GM12878 (cell line): Measurements from ENCODE around the gene TMPRSS4. TPM values are rescaled to one million over a fixed set of nuclear protein-coding genes. Genes with fewer than 3 reads are reported as not detected.

Experiments
- ATAC-seq: fragments of 200-7000 bp; cut with Tn5 transposase; 3 replicates; pipeline ENCODE4 v1.9.1; 2020; ENCODE audit warnings: mild to moderate bottlenecking, moderate library complexity
- BruUV-seq: library from RNA; stranded (reverse); fragments of 400-500 nt; replicated peaks from 2 replicates; lab custom pipeline; 2021; lab: Mats Ljungman, UMichigan
- CTCF ChIA-PET: fragments of 300-600 bp; sonication (Branson Sonifier 250); formaldehyde crosslinking; extraction: SDS; loops from one replicate; lab custom pipeline; 2021; ENCODE audit warnings: inconsistent platforms; lab: Yijun Ruan, JAX
- POLR2A ChIA-PET: fragments of 350-600 bp; formaldehyde crosslinking; extraction: SDS; loops from one replicate; lab custom pipeline; 2021; ENCODE audit warnings: inconsistent platforms; lab: Charles Lee
- RAD21 ChIA-PET: fragments of 300-600 bp; sonication (Branson Sonifier 250); formaldehyde crosslinking; loops from one replicate; lab custom pipeline; 2023; ENCODE audit warnings: antibody characterized with exemption; ENCODE audit not compliant: unreplicated experiment; lab: Charles Lee
- SMC1A ChIA-PET: fragments of 300-600 bp; sonication (Branson Sonifier 250); formaldehyde crosslinking; loops from one replicate; lab custom pipeline; 2023; ENCODE audit not compliant: unreplicated experiment, uncharacterized antibody; lab: Charles Lee
- DNase-seq: peaks from one replicate; pipeline ENCODE4 v3.0.0-alpha.2; 2011; ENCODE audit warnings: low read depth, low spot score
- FAIRE-seq: peaks from 3 replicates; lab custom pipeline; 2011; peaks lifted over from hg19 to GRCh38; lab: Jason Lieb, UNC
- H2AFZ ChIP-seq: 2 replicates; pipeline ENCODE4 v1.6.0; 2011; ENCODE audit warnings: low read depth, low read length, control low read depth; ENCODE audit not compliant: control insufficient read depth
- H3K27ac ChIP-seq: 2 replicates; pipeline ENCODE4 v1.5.1; 2011; ENCODE audit warnings: control low read depth; ENCODE audit not compliant: control insufficient read depth, insufficient read depth
- H3K27me3 ChIP-seq, 2 experiments: replicated peaks in 1 of 2; 2 replicates each; pipeline versions ENCODE4 v1.6.0 to v1.6.1; 2011; ENCODE audit warnings: low read length in 1 of 2; ENCODE audit not compliant: control insufficient read depth in 2 of 2, insufficient read depth in 2 of 2
- H3K36me3 ChIP-seq, 2 experiments: 2 replicates each; pipeline ENCODE4 v1.5.1; 2011; ENCODE audit warnings: low read length in 1 of 2; ENCODE audit not compliant: control insufficient read depth in 2 of 2, insufficient read depth in 2 of 2
- H3K4me1 ChIP-seq: 2 replicates; pipeline ENCODE4 v1.6.1; 2011; ENCODE audit warnings: mild to moderate bottlenecking, low read length, moderate library complexity, mixed read lengths; ENCODE audit not compliant: control insufficient read depth, insufficient read depth
- H3K4me2 ChIP-seq: 2 replicates; pipeline ENCODE4 v1.6.0; 2011; ENCODE audit warnings: control low read depth; ENCODE audit not compliant: control insufficient read depth, insufficient read depth
- H3K4me3 ChIP-seq: fragments of 200-600 bp; sonication (generic); 2 replicates; pipeline ENCODE4 v1.5.1; 2016
- H3K79me2 ChIP-seq: 2 replicates; pipeline ENCODE4 v1.6.0; 2011; ENCODE audit warnings: low read length; ENCODE audit not compliant: control insufficient read depth, insufficient read depth
- H3K9ac ChIP-seq: 2 replicates; pipeline ENCODE4 v1.8.0; 2011; ENCODE audit warnings: low read length, control low read depth, mixed read lengths; ENCODE audit not compliant: control insufficient read depth, insufficient read depth
- H3K9me3 ChIP-seq: replicated peaks from 3 replicates; pipeline ENCODE4 v1.5.1; 2011; ENCODE audit warnings: mild to moderate bottlenecking, low read length; ENCODE audit not compliant: control insufficient read depth, insufficient read depth
- H4K20me1 ChIP-seq: 2 replicates; pipeline ENCODE4 v1.6.0; 2011; ENCODE audit not compliant: control insufficient read depth, insufficient read depth
- ETV6 ChIP-seq, 2 experiments: fragments of 450-650 bp in 1 of 2; IDR thresholded peaks in 1 of 2; conservative IDR thresholded peaks in 1 of 2; 2 replicates each; pipeline ENCODE4 v1.6.1; 2014; ENCODE audit warnings: antibody characterized with exemption in 1 of 2, borderline replicate concordance in 1 of 2, low read depth in 1 of 2, mild to moderate bottlenecking in 1 of 2, moderate library complexity in 1 of 2
- MTA2 ChIP-seq: fragments of 450-650 bp; IDR thresholded peaks from 2 replicates; pipeline ENCODE4 v1.6.1; 2016; ENCODE audit warnings: low read depth, mild to moderate bottlenecking, moderate library complexity
- POLR2A ChIP-seq: IDR thresholded peaks from 2 replicates; pipeline ENCODE4 v1.6.1; 2011; ENCODE audit warnings: low read depth, mild to moderate bottlenecking, low read length
- POLR2AphosphoS5 ChIP-seq: IDR thresholded peaks from 2 replicates; pipeline ENCODE4 v1.6.1; 2011; ENCODE audit warnings: mild to moderate bottlenecking, low read length, inconsistent platforms
- SIX5 ChIP-seq: IDR thresholded peaks from 2 replicates; pipeline ENCODE4 v1.6.1; 2011; ENCODE audit warnings: mild to moderate bottlenecking, low read depth, low read length, moderate library complexity; ENCODE audit not compliant: severe bottlenecking
- WRNIP1 ChIP-seq: IDR thresholded peaks from 2 replicates; pipeline ENCODE4 v1.6.1; 2011; ENCODE audit warnings: low read depth, low read length, improper control_type of control experiment, borderline replicate concordance
- WGBS: methylation state at CpG from one replicate; pipeline ENCODE4 v1.1.6; 2016; ENCODE audit warnings: low lambda C conversion rate; ENCODE audit not compliant: insufficient replicate concordance, insufficient coverage; ENCODE audit errors: missing lambda C conversion rate; 5-methylcytosine and 5-hydroxymethylcytosine counted together
- in situ Hi-C: fragments of 300-500 bp; cut with MboI; formaldehyde crosslinking; loops from 9 replicates; pipeline ENCODE4 v1.14.3; 2018; ENCODE audit warnings: mixed read lengths
- intact Hi-C: fragments of 100-400 bp; cut with micrococcal nuclease; formaldehyde crosslinking; loops from one replicate; pipeline ENCODE4 v1.14.2; 2022; ENCODE audit not compliant: unreplicated experiment
- polyA plus RNA-seq, 11 experiments: library from polyadenylated mRNA; depleted of rRNA in 4 of 11; unstranded in 6 of 11; stranded (reverse) in 5 of 11; fragments of >200 nt; fragmentation: Nextera tagmentation in 4 of 11; fragmentation: Illumina TruSeq in 1 of 11; extraction: Ambion mirVana in 4 of 11; extraction: Trizol in 1 of 11; gene quantifications; 1 replicate in 1 of 11; 2 replicates in 10 of 11; pipeline versions ENCODE4 v1.2.1 to v1.2.3, GENCODE V29; 2011 to 2016; ENCODE audit warnings: inconsistent platforms in 2 of 11, missing spikeins in 2 of 11, low read depth in 1 of 11
- total RNA-seq, 4 experiments: library from RNA; depleted of rRNA in 3 of 4; stranded (reverse); fragments of >200 nt in 3 of 4; fragmentation: Illumina TruSeq in 1 of 4; extraction: Trizol in 1 of 4; gene quantifications; 2 replicates each; pipeline versions ENCODE4 v1.2.1 to v1.2.3, GENCODE V29; 2013 to 2021
- TF ChIP-seq, protein P1 (sequence below): fragments of 450-650 bp; IDR thresholded peaks from 2 replicates; pipeline ENCODE4 v1.6.1; 2017; ENCODE audit warnings: borderline replicate concordance
- TF ChIP-seq, protein P2 (sequence below): fragments of 450-650 bp; IDR thresholded peaks from 2 replicates; pipeline ENCODE4 v1.6.1; 2016; ENCODE audit warnings: mild to moderate bottlenecking, moderate library complexity, borderline replicate concordance
- TF ChIP-seq, protein P3 (sequence below): IDR thresholded peaks from 2 replicates; pipeline ENCODE4 v1.6.1; 2012; ENCODE audit warnings: improper control_type of control experiment, low read depth, low read length; ENCODE audit not compliant: insufficient replicate concordance

Gene TMPRSS4
- total and polyA plus RNA-seq, 10 of the 15 experiments (the other 5 are each of a cell fraction or from before 2014, with no cell fraction given), result 0.14 to 0.26 TPM; not detected in 8

DNA sequence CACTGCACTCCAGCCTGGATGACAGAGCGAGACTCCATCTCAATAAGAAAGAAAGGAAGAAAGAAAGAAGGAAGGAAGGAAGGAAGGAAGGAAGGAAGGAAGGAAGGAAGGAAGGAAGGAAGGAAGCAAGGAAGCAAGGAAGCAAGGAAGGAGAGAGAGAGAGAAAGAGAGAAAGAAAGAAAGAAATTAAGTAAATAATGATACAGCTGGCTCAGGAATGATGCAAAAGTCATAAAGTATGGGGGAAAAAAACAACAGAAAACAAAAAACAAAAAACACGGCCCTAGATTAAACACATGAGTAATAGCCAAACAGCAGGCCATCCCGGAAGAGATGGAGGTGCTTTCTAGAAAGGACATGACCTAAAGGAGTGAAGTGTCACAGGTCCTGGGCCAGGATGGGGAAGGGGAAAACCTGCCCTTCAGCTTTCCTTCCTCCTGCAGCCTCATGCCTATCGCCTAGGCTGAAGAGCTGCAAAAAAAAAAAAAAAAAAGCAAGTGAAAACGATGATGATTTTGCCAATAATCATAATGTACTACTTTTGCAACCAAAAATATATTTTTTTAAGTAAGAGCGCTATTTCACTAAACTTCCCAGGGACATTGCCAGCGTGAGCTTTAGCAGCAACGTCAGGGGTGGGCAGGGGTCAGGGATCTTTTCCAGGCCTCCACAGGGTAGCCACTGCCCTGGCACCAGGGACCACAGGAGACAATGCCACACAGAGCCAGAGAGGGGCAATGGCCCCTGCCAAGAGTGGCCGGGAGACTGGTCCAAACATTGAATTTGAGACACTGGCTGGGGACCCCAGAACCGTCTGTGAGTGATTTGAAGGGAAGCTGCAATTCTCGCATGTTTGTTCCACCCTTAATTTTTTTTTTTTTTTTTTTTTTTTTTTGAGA lies 28.2 kb upstream of the TMPRSS4 start:
- intact Hi-C loops, result loop anchor here (5.0 kb wide), 1 partner anchor 36 kb away; no protein-coding TSS in a partner anchor
- Histone ChIP-seq H3K27ac (no peak overlapping the region), H3K4me3 (no peak overlapping the region), H3K4me1 (peaks cover 28% of the 10 kb centered on the region), H3K27me3 (no peaks in the 10 kb centered on the region), H3K9ac (no peak overlapping the region), H3K4me2 (no peak overlapping the region), H3K9me3 (no peaks in the 10 kb centered on the region), H4K20me1 (no peaks in the 10 kb centered on the region), H3K79me2 (no peaks in the 10 kb centered on the region), H3K36me3 (no peaks in the 10 kb centered on the region), H2AFZ (no peak overlapping the region)
- RAD21 ChIA-PET, result interaction anchor here (0.7 to 4.6 kb wide), 11 partner anchors 37 to 241 kb away, joined by 3 to 35 read pairs (median 4); partner anchors contain the start of gene IL10RA
- SMC1A ChIA-PET, result interaction anchor here (0.8 to 5.6 kb wide), 18 partner anchors 9 to 244 kb away, joined by 3 to 58 read pairs (median 6); partner anchors contain the start of gene IL10RA
- CTCF ChIA-PET, result interaction anchor here (0.6 to 5.5 kb wide), 13 partner anchors 14 to 241 kb away, joined by 3 to 81 read pairs (median 4); no protein-coding TSS in a partner anchor
- in situ Hi-C loops, result loop anchor here (5.0 kb wide), 1 partner anchor 101 kb away; no protein-coding TSS in a partner anchor
- FAIRE-seq (no peak), ATAC-seq (no peak), DNase-seq (no peak)
- TF ChIP-seq WRNIP1, result no peak
- TF ChIP-seq, protein P1, sequence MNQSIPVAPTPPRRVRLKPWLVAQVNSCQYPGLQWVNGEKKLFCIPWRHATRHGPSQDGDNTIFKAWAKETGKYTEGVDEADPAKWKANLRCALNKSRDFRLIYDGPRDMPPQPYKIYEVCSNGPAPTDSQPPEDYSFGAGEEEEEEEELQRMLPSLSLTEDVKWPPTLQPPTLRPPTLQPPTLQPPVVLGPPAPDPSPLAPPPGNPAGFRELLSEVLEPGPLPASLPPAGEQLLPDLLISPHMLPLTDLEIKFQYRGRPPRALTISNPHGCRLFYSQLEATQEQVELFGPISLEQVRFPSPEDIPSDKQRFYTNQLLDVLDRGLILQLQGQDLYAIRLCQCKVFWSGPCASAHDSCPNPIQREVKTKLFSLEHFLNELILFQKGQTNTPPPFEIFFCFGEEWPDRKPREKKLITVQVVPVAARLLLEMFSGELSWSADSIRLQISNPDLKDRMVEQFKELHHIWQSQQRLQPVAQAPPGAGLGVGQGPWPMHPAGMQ, result no peak
- TF ChIP-seq SIX5, result no peak
- TF ChIP-seq, protein P2, sequence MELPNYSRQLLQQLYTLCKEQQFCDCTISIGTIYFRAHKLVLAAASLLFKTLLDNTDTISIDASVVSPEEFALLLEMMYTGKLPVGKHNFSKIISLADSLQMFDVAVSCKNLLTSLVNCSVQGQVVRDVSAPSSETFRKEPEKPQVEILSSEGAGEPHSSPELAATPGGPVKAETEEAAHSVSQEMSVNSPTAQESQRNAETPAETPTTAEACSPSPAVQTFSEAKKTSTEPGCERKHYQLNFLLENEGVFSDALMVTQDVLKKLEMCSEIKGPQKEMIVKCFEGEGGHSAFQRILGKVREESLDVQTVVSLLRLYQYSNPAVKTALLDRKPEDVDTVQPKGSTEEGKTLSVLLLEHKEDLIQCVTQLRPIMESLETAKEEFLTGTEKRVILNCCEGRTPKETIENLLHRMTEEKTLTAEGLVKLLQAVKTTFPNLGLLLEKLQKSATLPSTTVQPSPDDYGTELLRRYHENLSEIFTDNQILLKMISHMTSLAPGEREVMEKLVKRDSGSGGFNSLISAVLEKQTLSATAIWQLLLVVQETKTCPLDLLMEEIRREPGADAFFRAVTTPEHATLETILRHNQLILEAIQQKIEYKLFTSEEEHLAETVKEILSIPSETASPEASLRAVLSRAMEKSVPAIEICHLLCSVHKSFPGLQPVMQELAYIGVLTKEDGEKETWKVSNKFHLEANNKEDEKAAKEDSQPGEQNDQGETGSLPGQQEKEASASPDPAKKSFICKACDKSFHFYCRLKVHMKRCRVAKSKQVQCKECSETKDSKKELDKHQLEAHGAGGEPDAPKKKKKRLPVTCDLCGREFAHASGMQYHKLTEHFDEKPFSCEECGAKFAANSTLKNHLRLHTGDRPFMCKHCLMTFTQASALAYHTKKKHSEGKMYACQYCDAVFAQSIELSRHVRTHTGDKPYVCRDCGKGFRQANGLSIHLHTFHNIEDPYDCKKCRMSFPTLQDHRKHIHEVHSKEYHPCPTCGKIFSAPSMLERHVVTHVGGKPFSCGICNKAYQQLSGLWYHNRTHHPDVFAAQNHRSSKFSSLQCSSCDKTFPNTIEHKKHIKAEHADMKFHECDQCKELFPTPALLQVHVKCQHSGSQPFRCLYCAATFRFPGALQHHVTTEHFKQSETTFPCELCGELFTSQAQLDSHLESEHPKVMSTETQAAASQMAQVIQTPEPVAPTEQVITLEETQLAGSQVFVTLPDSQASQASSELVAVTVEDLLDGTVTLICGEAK, result no peak
- TF ChIP-seq POLR2A, result no peak
- TF ChIP-seq, protein P3, sequence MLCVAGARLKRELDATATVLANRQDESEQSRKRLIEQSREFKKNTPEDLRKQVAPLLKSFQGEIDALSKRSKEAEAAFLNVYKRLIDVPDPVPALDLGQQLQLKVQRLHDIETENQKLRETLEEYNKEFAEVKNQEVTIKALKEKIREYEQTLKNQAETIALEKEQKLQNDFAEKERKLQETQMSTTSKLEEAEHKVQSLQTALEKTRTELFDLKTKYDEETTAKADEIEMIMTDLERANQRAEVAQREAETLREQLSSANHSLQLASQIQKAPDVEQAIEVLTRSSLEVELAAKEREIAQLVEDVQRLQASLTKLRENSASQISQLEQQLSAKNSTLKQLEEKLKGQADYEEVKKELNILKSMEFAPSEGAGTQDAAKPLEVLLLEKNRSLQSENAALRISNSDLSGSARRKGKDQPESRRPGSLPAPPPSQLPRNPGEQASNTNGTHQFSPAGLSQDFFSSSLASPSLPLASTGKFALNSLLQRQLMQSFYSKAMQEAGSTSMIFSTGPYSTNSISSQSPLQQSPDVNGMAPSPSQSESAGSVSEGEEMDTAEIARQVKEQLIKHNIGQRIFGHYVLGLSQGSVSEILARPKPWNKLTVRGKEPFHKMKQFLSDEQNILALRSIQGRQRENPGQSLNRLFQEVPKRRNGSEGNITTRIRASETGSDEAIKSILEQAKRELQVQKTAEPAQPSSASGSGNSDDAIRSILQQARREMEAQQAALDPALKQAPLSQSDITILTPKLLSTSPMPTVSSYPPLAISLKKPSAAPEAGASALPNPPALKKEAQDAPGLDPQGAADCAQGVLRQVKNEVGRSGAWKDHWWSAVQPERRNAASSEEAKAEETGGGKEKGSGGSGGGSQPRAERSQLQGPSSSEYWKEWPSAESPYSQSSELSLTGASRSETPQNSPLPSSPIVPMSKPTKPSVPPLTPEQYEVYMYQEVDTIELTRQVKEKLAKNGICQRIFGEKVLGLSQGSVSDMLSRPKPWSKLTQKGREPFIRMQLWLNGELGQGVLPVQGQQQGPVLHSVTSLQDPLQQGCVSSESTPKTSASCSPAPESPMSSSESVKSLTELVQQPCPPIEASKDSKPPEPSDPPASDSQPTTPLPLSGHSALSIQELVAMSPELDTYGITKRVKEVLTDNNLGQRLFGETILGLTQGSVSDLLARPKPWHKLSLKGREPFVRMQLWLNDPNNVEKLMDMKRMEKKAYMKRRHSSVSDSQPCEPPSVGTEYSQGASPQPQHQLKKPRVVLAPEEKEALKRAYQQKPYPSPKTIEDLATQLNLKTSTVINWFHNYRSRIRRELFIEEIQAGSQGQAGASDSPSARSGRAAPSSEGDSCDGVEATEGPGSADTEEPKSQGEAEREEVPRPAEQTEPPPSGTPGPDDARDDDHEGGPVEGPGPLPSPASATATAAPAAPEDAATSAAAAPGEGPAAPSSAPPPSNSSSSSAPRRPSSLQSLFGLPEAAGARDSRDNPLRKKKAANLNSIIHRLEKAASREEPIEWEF, result no peak
- TF ChIP-seq MTA2, result no peak
- TF ChIP-seq ETV6 (conservative IDR thresholded peaks at IDR 0.05 in 1 of 2, IDR thresholded peaks at IDR 0.05 in 1 of 2; ENCODE audit: borderline replicate concordance in 1 of 2, low read depth in 1 of 2), result peak in 1 of 2 experiments; percentile 69; a peak in 1 of 4 replicates
- no peak for TF ChIP-seq POLR2AphosphoS5
- no TSS peak for BruUV-seq
- WGBS, result 59% methylated on average over 11 of the region's 11 CpGs
- POLR2A ChIA-PET, result interaction anchor here (0.6 to 0.7 kb wide), 6 partner anchors 75 to 873 kb away, joined by 3 to 8 read pairs (median 4); no protein-coding TSS in a partner anchor
